Measurements from ENCODE around the gene ATP2C1. TPM values are rescaled to one million over a fixed set of nuclear protein-coding genes. Genes with fewer than 3 reads are reported as not detected.

The ATP2C1 gene
- total and polyA plus RNA-seq, 2 of the 13 experiments (the other 11 are each of a cell fraction or from before 2014, with no cell fraction given): 32.4 to 37.6 TPM

GRCh38 chr3:130893376-130894129 is at the start of gene ATP2C1 (continued):
- TF ChIP-seq ZBTB40 (IDR thresholded peaks at IDR 0.05) (no peak), ZBTB40 (CRISPR knock-in tag; IDR thresholded peaks at IDR 0.05) (peak; percentile 81), PRDM4 (CRISPR knock-in tag; IDR thresholded peaks at IDR 0.05; ENCODE audit: borderline replicate concordance) (no peak), ARID4A (CRISPR knock-in tag; IDR thresholded peaks at IDR 0.05; ENCODE audit: borderline replicate concordance) (peak; percentile 84), NFYC (CRISPR knock-in tag; IDR thresholded peaks at IDR 0.05) (no peak), ZNF367 (CRISPR knock-in tag; IDR thresholded peaks at IDR 0.05; ENCODE audit: borderline replicate concordance) (0 out of 2 replicates have a peak, but pooled peaks have one; percentile 20), NFYB (CRISPR knock-in tag; IDR thresholded peaks at IDR 0.05) (no peak), PRDM10 (CRISPR knock-in tag; IDR thresholded peaks at IDR 0.05; ENCODE audit: low read depth) (no peak)

Measured in HepG2 (cell line).